HCT116 (cell line): Measurements from ENCODE around the gene U2AF2. TPM values are rescaled to one million over a fixed set of nuclear protein-coding genes. Genes with fewer than 3 reads are reported as not detected.

Experiments
- ATAC-seq: fragments of 200-7000 bp; cut with Tn5 transposase; 2 replicates; pipeline ENCODE4 v1.9.1; 2020; ENCODE audit warnings: mild to moderate bottlenecking, moderate library complexity
- BruUV-seq: library from RNA; stranded (reverse); fragments of 400-500 nt; replicated peaks from 2 replicates; lab custom pipeline; 2021; lab: Mats Ljungman, UMichigan
- CTCF ChIA-PET: fragments of 300-600 bp; sonication (Branson Sonifier 250); formaldehyde crosslinking; loops from one replicate; lab custom pipeline; 2021; ENCODE audit warnings: antibody characterized with exemption; lab: Charles Lee
- POLR2A ChIA-PET: fragments of 300-600, 350-600 bp; sonication (Branson Sonifier 250); formaldehyde crosslinking; loops from one replicate; lab custom pipeline; 2021; ENCODE audit warnings: antibody characterized with exemption; lab: Charles Lee
- RAD21 ChIA-PET, 2 experiments: fragments of 300-600 bp; sonication (Branson Sonifier 250); formaldehyde crosslinking; loops; one replicate each; lab custom pipeline; 2023; ENCODE audit warnings: low total read pairs in 2 of 2; ENCODE audit not compliant: uncharacterized antibody in 2 of 2, unreplicated experiment in 2 of 2, low non-redundant PET in 1 of 2; lab: Charles Lee
- DNase-seq: peaks from one replicate; pipeline ENCODE4 v3.0.0-alpha.2; 2010; ENCODE audit warnings: low read depth, low spot score
- H2AFZ ChIP-seq: fragments of 200-600 bp; shearing (Covaris generic), sonication (generic); 2 replicates; pipeline ENCODE4 v1.6.1; 2017; ENCODE audit warnings: low read depth, mixed run types, mixed read lengths, antibody characterized with exemption, low read length; ENCODE audit not compliant: poor library complexity, severe bottlenecking
- H3K27ac ChIP-seq: 2 replicates; pipeline ENCODE4 v1.5.1; 2012; ENCODE audit warnings: low read depth, low read length
- H3K27me3 ChIP-seq: fragments of 200-600 bp; sonication (generic); 2 replicates; pipeline ENCODE4 v1.6.1; 2016; ENCODE audit warnings: mixed run types, low read length, mixed read lengths; ENCODE audit not compliant: insufficient read depth
- H3K36me3 ChIP-seq, 2 experiments: fragments of 200-500 bp in 1 of 2; fragments of 200-600 bp in 1 of 2; sonication (Bioruptor generic) in 1 of 2; sonication (generic) in 1 of 2; 2 replicates each; pipeline versions ENCODE4 v1.5.1 to v1.6.1; 2014 to 2016; ENCODE audit warnings: low read length in 2 of 2, inconsistent platforms in 1 of 2, mixed read lengths in 1 of 2, mixed run types in 1 of 2; ENCODE audit not compliant: insufficient read depth in 2 of 2, control insufficient read depth in 1 of 2
- H3K4me1 ChIP-seq, 2 experiments: fragments of 200-600 bp in 1 of 2; sonication (generic) in 1 of 2; 2 replicates each; pipeline versions ENCODE4 v1.5.1 to v1.6.1; 2012 to 2017; ENCODE audit warnings: low read length in 2 of 2, inconsistent platforms in 1 of 2, mild to moderate bottlenecking in 1 of 2, mixed read lengths in 1 of 2, mixed run types in 1 of 2, moderate library complexity in 1 of 2; ENCODE audit not compliant: insufficient read depth in 2 of 2, control insufficient read depth in 1 of 2
- H3K4me2 ChIP-seq: fragments of 200-600 bp; sonication (generic); 2 replicates; pipeline ENCODE4 v1.6.1; 2017; ENCODE audit warnings: mixed run types, low read length, mixed read lengths
- H3K4me3 ChIP-seq, 2 experiments: fragments of 200-600 bp in 1 of 2; sonication (generic) in 1 of 2; replicated peaks in 1 of 2; 2 replicates each; pipeline ENCODE4 v1.5.1; 2011 to 2016; ENCODE audit warnings: low read length in 2 of 2, control low read depth in 1 of 2, low read depth in 1 of 2, mild to moderate bottlenecking in 1 of 2, mixed read lengths in 1 of 2, mixed run types in 1 of 2
- H3K79me2 ChIP-seq: fragments of 200-600 bp; sonication (generic); 2 replicates; pipeline ENCODE4 v1.6.1; 2017; ENCODE audit warnings: mild to moderate bottlenecking, mixed run types, low read length, moderate library complexity, mixed read lengths; ENCODE audit not compliant: insufficient read depth
- H3K9ac ChIP-seq: fragments of 200-600 bp; sonication (generic); 2 replicates; pipeline ENCODE4 v1.6.1; 2016; ENCODE audit warnings: low read length, mixed read lengths
- H3K9me2 ChIP-seq: fragments of 200-600 bp; sonication (generic), shearing (Covaris generic); 2 replicates; pipeline ENCODE4 v1.6.1; 2017; ENCODE audit warnings: mixed run types, mild to moderate bottlenecking, moderate library complexity; ENCODE audit not compliant: insufficient read depth
- H3K9me3 ChIP-seq, 2 experiments: fragments of 200-500 bp in 1 of 2; fragments of 200-600 bp in 1 of 2; sonication (Bioruptor generic) in 1 of 2; sonication (generic) in 1 of 2; 2 replicates each; pipeline ENCODE4 v1.6.1; 2014 to 2017; ENCODE audit warnings: low read length in 2 of 2, mixed read lengths in 2 of 2, inconsistent platforms in 1 of 2, low read depth in 1 of 2, mild to moderate bottlenecking in 1 of 2, mixed run types in 1 of 2, moderate library complexity in 1 of 2; ENCODE audit not compliant: control insufficient read depth in 1 of 2, insufficient read depth in 1 of 2
- H4K20me1 ChIP-seq: fragments of 200-600 bp; sonication (generic), shearing (Covaris generic); 2 replicates; pipeline ENCODE4 v1.6.1; 2017; ENCODE audit warnings: mixed run types, mild to moderate bottlenecking, moderate library complexity; ENCODE audit not compliant: insufficient read depth
- ELF1 ChIP-seq: IDR thresholded peaks from 2 replicates; pipeline ENCODE4 v1.6.1; 2012; ENCODE audit warnings: low read depth, borderline replicate concordance
- YY1 ChIP-seq: IDR thresholded peaks from 2 replicates; pipeline ENCODE4 v1.6.1; 2011; ENCODE audit warnings: low read length, low read depth, moderate library complexity, mild to moderate bottlenecking; ENCODE audit not compliant: insufficient replicate concordance; ENCODE audit errors: extremely low read depth
- intact Hi-C: fragments of 100-400 bp; cut with micrococcal nuclease; formaldehyde crosslinking; loops from 2 replicates; pipeline ENCODE4 v1.10.0; 2022
- total RNA-seq: library from RNA; stranded (reverse); gene quantifications from one replicate; pipeline ENCODE4 v1.2.1, GENCODE V29; 2021; ENCODE audit not compliant: unreplicated experiment

Gene U2AF2
- total RNA-seq, 1 experiment from 2014 or later: 259 TPM

- H4K20me1 ChIP-seq: no peaks in the 10 kb centered on the region
- intact Hi-C loops: no loop called here
- H2AFZ ChIP-seq: no peak overlapping the region
- POLR2A ChIA-PET: no interaction called here
- DNase-seq (no peak), ATAC-seq (no peak)
- no peaks in the 10 kb centered on the region for H3K36me3 ChIP-seq
- no peak overlapping the region for H3K4me2 ChIP-seq
- TF ChIP-seq ELF1 (no peak), YY1 (no peak)
- H3K79me2 ChIP-seq: no peaks in the 10 kb centered on the region
- RAD21 ChIA-PET: no interaction called here
- H3K9me2 ChIP-seq: no peaks in the 10 kb centered on the region
- no peak overlapping the region for H3K9ac ChIP-seq
- H3K9me3 ChIP-seq: 0 out of 4 replicates have a peak, but pooled peaks cover 0 to 4% of the 10 kb centered on the region in 2 experiments
- no peak overlapping the region for H3K4me3 ChIP-seq
- CTCF ChIA-PET: no interaction called here
- no TSS peak for BruUV-seq
- H3K27me3 ChIP-seq: peaks cover 8% of the 10 kb centered on the region; the same call in 1 of the 2 replicates
- H3K27ac ChIP-seq: no peak overlapping the region
- no peaks in the 10 kb centered on the region for H3K4me1 ChIP-seq
Observed at GRCh38 chr19:55723491-55723890, 68.7 kb downstream of the U2AF2 start.

Other genes starting within 250 kb of the U2AF2 start
- gene UBE2S, start 247.2 kb upstream of the U2AF2 start, total RNA-seq: 515 TPM
- not detected for gene SHISA7, start 211.7 kb upstream of the U2AF2 start, total RNA-seq
- 56.8 TPM for gene ISOC2, start 193.4 kb upstream of the U2AF2 start, total RNA-seq
- 0.34 TPM for gene C19orf85, start 190.3 kb upstream of the U2AF2 start, total RNA-seq
- gene ZNF628, start 178.4 kb upstream of the U2AF2 start, total RNA-seq: 14.9 TPM
- gene NAT14, start 169.8 kb upstream of the U2AF2 start, total RNA-seq: 55.3 TPM
- gene SSC5D, start 166.6 kb upstream of the U2AF2 start, total RNA-seq: 1.5 TPM
- 0.30 TPM for gene SBK2, start 117.9 kb upstream of the U2AF2 start, total RNA-seq
- gene SBK3, start 109.5 kb upstream of the U2AF2 start, total RNA-seq: 1.2 TPM
- gene ZNF579, start 74.2 kb upstream of the U2AF2 start, total RNA-seq: 24.1 TPM
- 15.3 TPM for gene FIZ1, start 55.5 kb upstream of the U2AF2 start, total RNA-seq
- gene ZNF524, start 54.7 kb upstream of the U2AF2 start, total RNA-seq: 17.2 TPM
- 16.2 TPM for gene ZNF865, start 49.4 kb upstream of the U2AF2 start, total RNA-seq
- gene ZNF784, start 30.5 kb upstream of the U2AF2 start, total RNA-seq: 5.3 TPM
- 36.7 TPM for gene ZNF580, start 14.0 kb upstream of the U2AF2 start, total RNA-seq
- 44.4 TPM for gene ZNF581, start 11.4 kb upstream of the U2AF2 start, total RNA-seq
- gene CCDC106, start 6.8 kb upstream of the U2AF2 start, total RNA-seq: 1.0 TPM
- 122 TPM for gene EPN1, start 20.2 kb downstream of the U2AF2 start, total RNA-seq
- gene NLRP9, start 83.4 kb downstream of the U2AF2 start, total RNA-seq: not detected
- not detected for gene RFPL4A, start 104.1 kb downstream of the U2AF2 start, total RNA-seq
- gene RFPL4AL1, start 114.1 kb downstream of the U2AF2 start, total RNA-seq: not detected
- 0.86 TPM for gene NLRP11, start 177.0 kb downstream of the U2AF2 start, total RNA-seq
- gene NLRP4, start 181.5 kb downstream of the U2AF2 start, total RNA-seq: 0.52 TPM